Mammary epithelial cell (primary cell): Measurements from ENCODE around the gene AKT3.

ENCODE experiments used
- CTCF ChIP-seq, 2 donors: IDR thresholded peaks in 1 of 2; conservative IDR thresholded peaks in 1 of 2; 2 replicates each; pipeline ENCODE4 v1.5.1; 2011 to 2012; ENCODE audit warnings: inconsistent platforms in 2 of 2, low read length in 2 of 2, mild to moderate bottlenecking in 2 of 2, control low read depth in 1 of 2, low read depth in 1 of 2; ENCODE audit not compliant: insufficient read depth in 1 of 2; ENCODE audit errors: extremely low read depth in 1 of 2
- EZH2 ChIP-seq: IDR thresholded peaks from 2 replicates; pipeline ENCODE4 v1.6.1; 2012; ENCODE audit warnings: low read length, inconsistent platforms, borderline replicate concordance

GRCh38 chr1:243471026-243471685 is 378.9 kb downstream of the AKT3 start:
- TF ChIP-seq CTCF (conservative IDR thresholded peaks at IDR 0.05 in 1 of 2, IDR thresholded peaks at IDR 0.05 in 1 of 2; ENCODE audit: extremely low read depth in 1 of 2, insufficient read depth in 1 of 2, low read depth in 1 of 2, low read length in 2 of 2) (no peak), EZH2 (no peak)
